Measurements from ENCODE around the gene SIN3B. TPM values are rescaled to one million over a fixed set of nuclear protein-coding genes. Genes with fewer than 3 reads are reported as not detected.

The SIN3B gene
- polyA plus RNA-seq, 4 donors, result 9.7 to 38.1 (median 15.4) TPM

- Histone ChIP-seq H3K9me3 (ENCODE audit: control insufficient read depth in 2 of 2, insufficient read depth in 1 of 2, low read depth in 1 of 2, low read length in 1 of 2) (peaks cover 0 to 21% of the 10 kb centered on the region in 2 donors), H3K36me3 (ENCODE audit: control insufficient read depth in 3 of 3, insufficient read depth in 2 of 3, low read depth in 1 of 3, low read length in 3 of 3) (no peaks in the 10 kb centered on the region), H3K4me3 (ENCODE audit: low read depth in 1 of 3, low read length in 3 of 3) (no peak overlapping the region), H3K4me1 (ENCODE audit: control insufficient read depth in 3 of 3, insufficient read depth in 2 of 3, low read depth in 1 of 3, low read length in 2 of 3) (no peaks in the 10 kb centered on the region), H3K27me3 (ENCODE audit: control insufficient read depth in 3 of 3, insufficient read depth in 3 of 3, low read length in 3 of 3) (no peaks in the 10 kb centered on the region), H3K27ac (ENCODE audit: low read depth in 1 of 3, low read length in 2 of 3) (no peak overlapping the region)
- DNase-seq, result no peak
- no peak for FAIRE-seq
- WGBS, 3 donors, result 68 to 80% (median 75%) methylated on average over 12 of the region's 12 CpGs
These were observed 79.6 kb downstream of the SIN3B start for GRCh38 chr19:16908759-16909158.

GRCh38 chr19:16911046-16911445, 81.8 kb downstream of the SIN3B start:
- H3K9me3 ChIP-seq (ENCODE audit: control insufficient read depth in 2 of 2, insufficient read depth in 1 of 2, low read depth in 1 of 2, low read length in 1 of 2), result peaks cover 0 to 38% of the 10 kb centered on the region in 2 donors
- peaks cover 0 to 4% (median 0%) of the 10 kb centered on the region in 3 donors for H3K27me3 ChIP-seq (ENCODE audit: control insufficient read depth in 3 of 3, insufficient read depth in 3 of 3, low read length in 3 of 3)
- H3K27ac ChIP-seq (ENCODE audit: low read depth in 1 of 3, low read length in 2 of 3), result no peak overlapping the region
- no peaks in the 10 kb centered on the region for H3K36me3 ChIP-seq (ENCODE audit: control insufficient read depth in 3 of 3, insufficient read depth in 2 of 3, low read depth in 1 of 3, low read length in 3 of 3)
- 86 to 89% (median 87%) methylated on average over 7 of the region's 7 CpGs for WGBS, 3 donors
- H3K4me3 ChIP-seq (ENCODE audit: low read depth in 1 of 3, low read length in 3 of 3), result no peak overlapping the region
- no peaks in the 10 kb centered on the region for H3K4me1 ChIP-seq (ENCODE audit: control insufficient read depth in 3 of 3, insufficient read depth in 2 of 3, low read depth in 1 of 3, low read length in 2 of 3)
- FAIRE-seq, result no peak
- no peak for DNase-seq

GRCh38 chr19:16912780-16913179, 83.6 kb downstream of the SIN3B start:
- no peak for FAIRE-seq
- H3K27me3 ChIP-seq (ENCODE audit: control insufficient read depth in 3 of 3, insufficient read depth in 3 of 3, low read length in 3 of 3), result peaks cover 0 to 4% (median 0%) of the 10 kb centered on the region in 3 donors
- H3K9me3 ChIP-seq (ENCODE audit: control insufficient read depth in 2 of 2, insufficient read depth in 1 of 2, low read depth in 1 of 2, low read length in 1 of 2), result peaks cover 0 to 38% of the 10 kb centered on the region in 2 donors
- H3K27ac ChIP-seq (ENCODE audit: low read depth in 1 of 3, low read length in 2 of 3), result no peak overlapping the region
- no peak overlapping the region for H3K4me3 ChIP-seq (ENCODE audit: low read depth in 1 of 3, low read length in 3 of 3)
- 52 to 82% (median 58%) methylated on average over 4 of the region's 4 CpGs for WGBS, 3 donors
- no peaks in the 10 kb centered on the region for H3K36me3 ChIP-seq (ENCODE audit: control insufficient read depth in 3 of 3, insufficient read depth in 2 of 3, low read depth in 1 of 3, low read length in 3 of 3)
- H3K4me1 ChIP-seq (ENCODE audit: control insufficient read depth in 3 of 3, insufficient read depth in 2 of 3, low read depth in 1 of 3, low read length in 2 of 3), result no peaks in the 10 kb centered on the region
- DNase-seq, result no peak

- Histone ChIP-seq H3K4me3 (ENCODE audit: low read depth in 1 of 3, low read length in 3 of 3) (no peak overlapping the region), H3K4me1 (ENCODE audit: control insufficient read depth in 3 of 3, insufficient read depth in 2 of 3, low read depth in 1 of 3, low read length in 2 of 3) (no peaks in the 10 kb centered on the region), H3K9me3 (ENCODE audit: control insufficient read depth in 2 of 2, insufficient read depth in 1 of 2, low read depth in 1 of 2, low read length in 1 of 2) (peaks cover 0 to 41% of the 10 kb centered on the region in 2 donors), H3K36me3 (ENCODE audit: control insufficient read depth in 3 of 3, insufficient read depth in 2 of 3, low read depth in 1 of 3, low read length in 3 of 3) (no peaks in the 10 kb centered on the region), H3K27me3 (ENCODE audit: control insufficient read depth in 3 of 3, insufficient read depth in 3 of 3, low read length in 3 of 3) (peaks cover 0 to 4% (median 0%) of the 10 kb centered on the region in 3 donors), H3K27ac (ENCODE audit: low read depth in 1 of 3, low read length in 2 of 3) (no peak overlapping the region)
- FAIRE-seq (no peak), DNase-seq (no peak)
- 87 to 94% (median 90%) methylated on average over 11 of the region's 11 CpGs for WGBS, 3 donors
These were observed 85.2 kb downstream of the SIN3B start for GRCh38 chr19:16914421-16914820.

- no peak for FAIRE-seq
- no peaks in the 10 kb centered on the region for H3K4me1 ChIP-seq (ENCODE audit: control insufficient read depth in 3 of 3, insufficient read depth in 2 of 3, low read depth in 1 of 3, low read length in 2 of 3)
- peaks cover 0 to 46% of the 10 kb centered on the region in 2 donors for H3K9me3 ChIP-seq (ENCODE audit: control insufficient read depth in 2 of 2, insufficient read depth in 1 of 2, low read depth in 1 of 2, low read length in 1 of 2)
- 49 to 57% (median 51%) methylated on average over 3 of the region's 3 CpGs for WGBS, 3 donors
- no peak overlapping the region for H3K27ac ChIP-seq (ENCODE audit: low read depth in 1 of 3, low read length in 2 of 3)
- no peak overlapping the region for H3K4me3 ChIP-seq (ENCODE audit: low read depth in 1 of 3, low read length in 3 of 3)
- no peak for DNase-seq
- H3K36me3 ChIP-seq (ENCODE audit: control insufficient read depth in 3 of 3, insufficient read depth in 2 of 3, low read depth in 1 of 3, low read length in 3 of 3), result no peaks in the 10 kb centered on the region
- peaks cover 0 to 4% (median 0%) of the 10 kb centered on the region in 3 donors for H3K27me3 ChIP-seq (ENCODE audit: control insufficient read depth in 3 of 3, insufficient read depth in 3 of 3, low read length in 3 of 3)
These were observed 85.9 kb downstream of the SIN3B start for GRCh38 chr19:16915135-16915534.

- FAIRE-seq (no peak), DNase-seq (no peak)
- H3K4me1 ChIP-seq (ENCODE audit: control insufficient read depth in 3 of 3, insufficient read depth in 2 of 3, low read depth in 1 of 3, low read length in 2 of 3), result no peaks in the 10 kb centered on the region
- no peak overlapping the region for H3K4me3 ChIP-seq (ENCODE audit: low read depth in 1 of 3, low read length in 3 of 3)
- H3K36me3 ChIP-seq (ENCODE audit: control insufficient read depth in 3 of 3, insufficient read depth in 2 of 3, low read depth in 1 of 3, low read length in 3 of 3), result no peaks in the 10 kb centered on the region
- no peak overlapping the region for H3K27ac ChIP-seq (ENCODE audit: low read depth in 1 of 3, low read length in 2 of 3)
- peaks cover 0 to 43% of the 10 kb centered on the region in 2 donors for H3K9me3 ChIP-seq (ENCODE audit: control insufficient read depth in 2 of 2, insufficient read depth in 1 of 2, low read depth in 1 of 2, low read length in 1 of 2)
- 59 to 64% (median 62%) methylated on average over 3 of the region's 3 CpGs for WGBS, 3 donors
- peaks cover 0 to 4% (median 0%) of the 10 kb centered on the region in 3 donors for H3K27me3 ChIP-seq (ENCODE audit: control insufficient read depth in 3 of 3, insufficient read depth in 3 of 3, low read length in 3 of 3)
These were observed 86.5 kb downstream of the SIN3B start for GRCh38 chr19:16915734-16916133.

GRCh38 chr19:16917401-16917800, 88.2 kb downstream of the SIN3B start:
- DNase-seq, result no peak
- Histone ChIP-seq H3K4me1 (ENCODE audit: control insufficient read depth in 3 of 3, insufficient read depth in 2 of 3, low read depth in 1 of 3, low read length in 2 of 3) (no peaks in the 10 kb centered on the region), H3K9me3 (ENCODE audit: control insufficient read depth in 2 of 2, insufficient read depth in 1 of 2, low read depth in 1 of 2, low read length in 1 of 2) (peaks cover 0 to 35% of the 10 kb centered on the region in 2 donors), H3K27ac (ENCODE audit: low read depth in 1 of 3, low read length in 2 of 3) (no peak overlapping the region), H3K4me3 (ENCODE audit: low read depth in 1 of 3, low read length in 3 of 3) (no peak overlapping the region), H3K27me3 (ENCODE audit: control insufficient read depth in 3 of 3, insufficient read depth in 3 of 3, low read length in 3 of 3) (peaks cover 0 to 4% (median 0%) of the 10 kb centered on the region in 3 donors), H3K36me3 (ENCODE audit: control insufficient read depth in 3 of 3, insufficient read depth in 2 of 3, low read depth in 1 of 3, low read length in 3 of 3) (no peaks in the 10 kb centered on the region)
- FAIRE-seq, result no peak
- 77 to 81% (median 79%) methylated on average over 7 of the region's 7 CpGs for WGBS, 3 donors

- FAIRE-seq, result no peak
These were observed 90.3 kb downstream of the SIN3B start for GRCh38 chr19:16919496-16919895.

More at GRCh38 chr19:16919496-16919895, 90.3 kb downstream of the SIN3B start:
- Histone ChIP-seq H3K27me3 (ENCODE audit: control insufficient read depth in 3 of 3, insufficient read depth in 3 of 3, low read length in 3 of 3) (peaks cover 0 to 4% (median 0%) of the 10 kb centered on the region in 3 donors), H3K4me3 (ENCODE audit: low read depth in 1 of 3, low read length in 3 of 3) (no peak overlapping the region), H3K9me3 (ENCODE audit: control insufficient read depth in 2 of 2, insufficient read depth in 1 of 2, low read depth in 1 of 2, low read length in 1 of 2) (peaks cover 0 to 18% of the 10 kb centered on the region in 2 donors), H3K27ac (ENCODE audit: low read depth in 1 of 3, low read length in 2 of 3) (no peak overlapping the region), H3K36me3 (ENCODE audit: control insufficient read depth in 3 of 3, insufficient read depth in 2 of 3, low read depth in 1 of 3, low read length in 3 of 3) (no peaks in the 10 kb centered on the region), H3K4me1 (ENCODE audit: control insufficient read depth in 3 of 3, insufficient read depth in 2 of 3, low read depth in 1 of 3, low read length in 2 of 3) (no peaks in the 10 kb centered on the region)
- 61 to 82% (median 63%) methylated on average over 4 of the region's 4 CpGs for WGBS, 3 donors
- DNase-seq, result no peak

All from small intestine (tissue), 7 donors.